Kidney (tissue), 14 donors: ENCODE data around the gene TEX19. TPM values are rescaled to one million over a fixed set of nuclear protein-coding genes. Genes with fewer than 3 reads are reported as not detected.

Experiments
- DNase-seq, 5 donors: peaks; one replicate each; pipeline ENCODE4 v3.0.0-alpha.2; 2013 to 2020
- FAIRE-seq: peaks from 2 replicates; lab custom pipeline; 2012; peaks lifted over from hg19 to GRCh38; lab: Jason Lieb, UNC
- H3K27ac ChIP-seq, 2 donors: one replicate each; pipeline ENCODE4 v1.7.0; 2013; ENCODE audit warnings: low read depth in 2 of 2, low read length in 2 of 2, inconsistent platforms in 1 of 2
- H3K27me3 ChIP-seq: one replicate; pipeline ENCODE4 v1.7.1; 2013; ENCODE audit warnings: low read length, inconsistent platforms; ENCODE audit not compliant: control insufficient read depth, insufficient read depth
- H3K36me3 ChIP-seq, 3 donors: one replicate each; pipeline versions ENCODE4 v1.7.0 to v1.7.1; 2013; ENCODE audit warnings: low read length in 3 of 3, control low read depth in 1 of 3, inconsistent platforms in 1 of 3; ENCODE audit not compliant: insufficient read depth in 3 of 3, control insufficient read depth in 2 of 3
- H3K4me1 ChIP-seq, 3 donors: one replicate each; pipeline versions ENCODE4 v1.7.0 to v1.7.1; 2013; ENCODE audit warnings: low read length in 3 of 3, inconsistent platforms in 1 of 3, low read depth in 1 of 3; ENCODE audit not compliant: control insufficient read depth in 2 of 3, insufficient read depth in 2 of 3
- H3K4me3 ChIP-seq, 3 donors: one replicate each; pipeline versions ENCODE4 v1.7.0 to v1.8.1; 2013; ENCODE audit warnings: low read length in 3 of 3, control low read depth in 1 of 3, inconsistent platforms in 1 of 3
- H3K9ac ChIP-seq, 3 donors: one replicate each; pipeline versions ENCODE4 v1.7.0 to v1.7.1; 2013; ENCODE audit warnings: low read length in 3 of 3, control low read depth in 1 of 3, inconsistent platforms in 1 of 3
- H3K9me3 ChIP-seq, 3 donors: one replicate each; pipeline versions ENCODE4 v1.7.0 to v1.7.1; 2013; ENCODE audit warnings: low read length in 3 of 3, control low read depth in 1 of 3, inconsistent platforms in 1 of 3; ENCODE audit not compliant: control insufficient read depth in 2 of 3, insufficient read depth in 1 of 3
- intact Hi-C: fragments of 100-400 bp; cut with DNase I; formaldehyde crosslinking; loops from one replicate; pipeline ENCODE4 v1.11.1; 2022
- polyA plus RNA-seq: library from polyadenylated mRNA; stranded (reverse); fragments of 350-450 nt; fragmentation: Illumina TruSeq; extraction: RNeasy Lipid Tissue Mini Kit (QIAGEN cat#74804); gene quantifications from one replicate; pipeline ENCODE4 v1.2.3, GENCODE V29; 2014; ENCODE audit warnings: low read depth, low replicate concordance; ENCODE audit not compliant: insufficient read depth
- total RNA-seq: library from RNA; stranded (reverse); fragmentation: NEBNext Ultra II Directional; extraction: Animal tissue kit (Norgen Biotek cat#: 25700); gene quantifications from one replicate; pipeline ENCODE4 v1.2.1, GENCODE V29; 2021
- TF ChIP-seq, protein P1 (sequence below): IDR thresholded peaks from 3 replicates; pipeline ENCODE4 v1.5.1; 2012; ENCODE audit warnings: mild to moderate bottlenecking, moderate library complexity, borderline replicate concordance; ENCODE audit not compliant: insufficient read depth; ENCODE audit errors: extremely low read depth
- donor health status: control.
- donor health status: control.
- donor health status: control.
- donor health status: control.
- donor health status: control.
- donor health status: DM: yes; HTN: yes; CAD: no.
- donor health status: Normal renal cell carcinoma (clear cell type).

The TEX19 gene
- total and polyA plus RNA-seq, 2 donors from 2014 or later: not detected

DNA sequence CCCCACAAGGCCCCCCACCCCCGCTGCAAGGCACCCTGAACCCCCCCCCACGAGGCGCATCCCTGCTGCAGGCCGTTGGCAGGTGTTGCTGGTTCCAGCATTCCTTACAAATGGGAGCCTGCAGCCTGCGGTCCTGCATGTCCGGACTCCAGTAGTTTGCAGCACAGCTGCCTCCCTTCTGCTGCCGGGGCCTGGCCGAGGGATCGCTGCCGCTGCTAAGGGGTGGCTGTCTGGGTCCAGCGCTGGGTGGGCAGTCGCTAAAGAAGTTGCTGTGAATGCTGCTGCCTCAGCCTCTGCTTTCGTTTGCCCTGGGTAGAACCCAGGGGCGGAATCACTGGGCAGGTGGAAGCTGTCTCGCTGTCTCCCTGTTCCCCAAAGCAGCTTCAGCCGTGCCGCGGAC is 24.4 kb downstream of the TEX19 start:
- H3K9me3 ChIP-seq: no peaks in the 10 kb centered on the region
- FAIRE-seq (no peak), DNase-seq (peak in 1 of 5 donors; percentile 47)
- H3K27ac ChIP-seq: no peak overlapping the region
- peaks cover 2% of the 10 kb centered on the region for H3K27me3 ChIP-seq
- H3K36me3 ChIP-seq: no peaks in the 10 kb centered on the region
- H3K9ac ChIP-seq: no peak overlapping the region
- TF ChIP-seq, protein P1, sequence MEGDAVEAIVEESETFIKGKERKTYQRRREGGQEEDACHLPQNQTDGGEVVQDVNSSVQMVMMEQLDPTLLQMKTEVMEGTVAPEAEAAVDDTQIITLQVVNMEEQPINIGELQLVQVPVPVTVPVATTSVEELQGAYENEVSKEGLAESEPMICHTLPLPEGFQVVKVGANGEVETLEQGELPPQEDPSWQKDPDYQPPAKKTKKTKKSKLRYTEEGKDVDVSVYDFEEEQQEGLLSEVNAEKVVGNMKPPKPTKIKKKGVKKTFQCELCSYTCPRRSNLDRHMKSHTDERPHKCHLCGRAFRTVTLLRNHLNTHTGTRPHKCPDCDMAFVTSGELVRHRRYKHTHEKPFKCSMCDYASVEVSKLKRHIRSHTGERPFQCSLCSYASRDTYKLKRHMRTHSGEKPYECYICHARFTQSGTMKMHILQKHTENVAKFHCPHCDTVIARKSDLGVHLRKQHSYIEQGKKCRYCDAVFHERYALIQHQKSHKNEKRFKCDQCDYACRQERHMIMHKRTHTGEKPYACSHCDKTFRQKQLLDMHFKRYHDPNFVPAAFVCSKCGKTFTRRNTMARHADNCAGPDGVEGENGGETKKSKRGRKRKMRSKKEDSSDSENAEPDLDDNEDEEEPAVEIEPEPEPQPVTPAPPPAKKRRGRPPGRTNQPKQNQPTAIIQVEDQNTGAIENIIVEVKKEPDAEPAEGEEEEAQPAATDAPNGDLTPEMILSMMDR: no peak
- no peak overlapping the region for H3K4me3 ChIP-seq
- peaks cover 0 to 9% (median 0%) of the 10 kb centered on the region in 3 donors for H3K4me1 ChIP-seq
- intact Hi-C loops: no loop called here

DNA sequence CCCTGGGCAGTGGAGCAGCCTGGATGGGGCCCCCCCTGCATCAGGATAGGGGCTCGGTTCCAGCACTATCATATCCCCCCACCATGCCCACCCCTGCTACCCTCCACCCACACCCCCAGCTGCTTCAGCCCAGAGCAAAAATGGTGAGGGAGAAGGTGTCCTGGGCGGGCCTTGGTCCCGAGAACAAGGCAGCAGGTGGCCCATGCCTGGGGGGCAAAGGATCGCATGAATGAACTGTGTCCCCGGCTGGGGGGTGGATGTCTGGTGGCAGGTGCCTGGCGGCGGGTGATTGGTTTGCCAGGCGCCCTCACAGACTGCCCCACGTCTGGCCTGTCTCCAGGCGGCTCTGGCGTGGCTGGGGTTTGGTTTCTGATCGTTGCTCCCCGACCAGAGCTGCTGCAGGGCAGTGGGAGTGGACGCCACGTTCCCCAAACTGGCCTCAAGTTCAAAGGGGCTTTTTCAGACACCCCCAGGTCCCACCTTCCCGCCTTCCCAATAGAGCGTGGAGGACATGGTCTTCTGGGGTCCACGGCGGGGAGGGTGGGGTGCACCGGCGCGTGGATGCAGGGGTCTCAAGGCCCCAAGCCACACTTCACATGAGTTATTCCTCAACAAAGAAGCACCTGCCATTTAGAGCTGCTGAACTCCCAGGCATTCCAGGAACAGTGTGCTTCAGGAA is 25.1 kb downstream of the TEX19 start:
- no peaks in the 10 kb centered on the region for H3K9me3 ChIP-seq
- H3K27ac ChIP-seq: no peak overlapping the region
- no peak overlapping the region for H3K9ac ChIP-seq
- H3K36me3 ChIP-seq: no peaks in the 10 kb centered on the region
- peaks cover 2% of the 10 kb centered on the region for H3K27me3 ChIP-seq
- TF ChIP-seq, protein P1: no peak
- peak in 2 of 5 donors; percentile 33 to 67 for DNase-seq
- H3K4me3 ChIP-seq: no peak overlapping the region
- peaks cover 0 to 9% (median 0%) of the 10 kb centered on the region in 3 donors for H3K4me1 ChIP-seq
- FAIRE-seq: no peak
- intact Hi-C loops: no loop called here

DNA sequence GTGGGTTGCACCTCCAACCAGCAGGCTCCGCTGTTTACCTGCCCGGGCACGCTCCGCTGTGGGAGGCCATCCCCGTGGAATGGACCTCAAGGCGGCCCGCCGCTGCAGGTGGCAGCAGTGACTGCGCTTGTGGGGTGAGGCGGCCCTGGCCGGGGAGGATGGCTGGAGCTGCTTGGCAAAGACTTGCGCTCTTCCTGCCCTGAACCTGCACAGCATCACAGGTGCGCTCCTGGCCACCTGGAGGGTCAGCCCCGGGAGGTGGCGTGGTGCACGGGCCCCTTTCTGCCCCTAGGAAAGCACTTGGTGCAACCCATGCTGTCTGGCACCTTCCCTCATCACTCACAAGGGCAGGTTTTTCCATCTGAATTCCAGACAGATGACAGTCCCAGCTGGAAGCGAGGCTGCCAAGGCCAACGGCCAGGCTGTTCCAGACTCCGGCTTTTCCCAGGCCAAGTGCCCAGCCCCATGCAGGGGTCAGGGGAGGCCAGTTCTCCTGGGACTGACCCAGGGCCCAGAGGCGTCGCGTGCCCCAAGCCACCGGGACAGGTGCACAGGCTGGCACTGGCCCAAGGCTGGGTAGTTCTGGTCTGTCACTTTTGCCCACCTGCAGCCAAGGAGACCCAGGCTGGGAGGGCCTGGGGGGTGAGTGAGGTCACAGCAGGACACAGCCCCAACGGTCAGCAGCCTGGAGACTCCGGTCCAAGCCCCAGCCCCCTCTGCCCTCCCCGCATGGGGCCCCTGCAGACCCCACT is 25.9 kb downstream of the TEX19 start:
- FAIRE-seq (no peak), DNase-seq (peak; percentile 56 to 90 (median 65))
- Histone ChIP-seq H3K9me3 (no peaks in the 10 kb centered on the region), H3K4me3 (no peak overlapping the region), H3K36me3 (no peaks in the 10 kb centered on the region), H3K9ac (no peak overlapping the region), H3K27me3 (peaks cover under 1% of the 10 kb centered on the region), H3K4me1 (peaks cover 0 to 9% (median 0%) of the 10 kb centered on the region in 3 donors), H3K27ac (no peak overlapping the region)
- TF ChIP-seq, protein P1: peak; percentile 22
- intact Hi-C loops: no loop called here
